RWPE1 (cell line): ENCODE results near the gene WASF3.

Experiments used
- CTCF ChIA-PET: fragments of 350-600 bp; sonication (Branson Sonifier 250); formaldehyde crosslinking; extraction: SDS; loops from one replicate; lab custom pipeline; 2021; lab: Yijun Ruan, JAX
- POLR2A ChIA-PET: fragments of 400-600 bp; formaldehyde crosslinking; extraction: SDS; loops from one replicate; lab custom pipeline; 2020; ENCODE audit warnings: antibody characterized with exemption; ENCODE audit not compliant: low non-redundant PET; lab: Yijun Ruan, JAX
- DNase-seq: peaks from one replicate; pipeline ENCODE4 v3.0.0; 2012; ENCODE audit warnings: low spot score
- H3K27ac ChIP-seq: fragments of 450-650 bp; 2 replicates; pipeline ENCODE4 v1.5.1; 2017
- CTCF ChIP-seq: fragments of 450-650 bp; conservative IDR thresholded peaks from 2 replicates; pipeline ENCODE4 v1.5.1; 2017; ENCODE audit warnings: low read depth, mild to moderate bottlenecking

Gene WASF3

GRCh38 chr13:26664876-26665275 is 107.4 kb downstream of the WASF3 start:
- POLR2A ChIA-PET: no interaction called here
- CTCF ChIA-PET: interaction anchor here (0.6 kb wide), 1 partner anchor 716 kb away, joined by 3 read pairs; no protein-coding TSS in a partner anchor
- no peak overlapping the region for H3K27ac ChIP-seq
- no peak for DNase-seq
- no peak for TF ChIP-seq CTCF

GRCh38 chr13:26668357-26669146 is 111.1 kb downstream of the WASF3 start:
- ChIA-PET CTCF (interaction anchor here (0.6 kb wide), 1 partner anchor 69 kb away, joined by 3 read pairs; no protein-coding TSS in a partner anchor), POLR2A (no interaction called here)
- no peak for TF ChIP-seq CTCF
- H3K27ac ChIP-seq: no peak overlapping the region
- DNase-seq: no peak

- TF ChIP-seq CTCF: no peak
- ChIA-PET POLR2A (no interaction called here), CTCF (no interaction called here)
- H3K27ac ChIP-seq: no peak overlapping the region
- no peak for DNase-seq
Observed at GRCh38 chr13:26673890-26674289, 116.4 kb downstream of the WASF3 start.

GRCh38 chr13:26677156-26677555 is 119.7 kb downstream of the WASF3 start:
- ChIA-PET CTCF (interaction anchor here (1.6 kb wide), 1 partner anchor 21 kb away, joined by 4 read pairs; no protein-coding TSS in a partner anchor), POLR2A (no interaction called here)
- H3K27ac ChIP-seq: no peak overlapping the region
- no peak for DNase-seq
- no peak for TF ChIP-seq CTCF

- TF ChIP-seq CTCF: no peak
- DNase-seq: no peak
- ChIA-PET POLR2A (no interaction called here), CTCF (interaction anchor here (1.6 kb wide), 1 partner anchor 20 kb away, joined by 4 read pairs; no protein-coding TSS in a partner anchor)
- H3K27ac ChIP-seq: no peak overlapping the region
Observed at GRCh38 chr13:26678330-26678729, 120.8 kb downstream of the WASF3 start.

GRCh38 chr13:26678796-26679195 is 121.3 kb downstream of the WASF3 start:
- TF ChIP-seq CTCF: no peak
- H3K27ac ChIP-seq: no peak overlapping the region
- POLR2A ChIA-PET: no interaction called here
- no peak for DNase-seq
- CTCF ChIA-PET: no interaction called here
